GM12878 (cell line): ENCODE results near the gene CD38. TPM values are rescaled to one million over a fixed set of nuclear protein-coding genes. Genes with fewer than 3 reads are reported as not detected.
A peak's percentile ranks its signal among the peaks of the same experiment; 100 is the strongest.

Experiments
- CBX5 ChIP-seq: sonication (generic); IDR thresholded peaks from 2 replicates; pipeline ENCODE4 v1.6.1; 2016; ENCODE audit warnings: low read depth, moderate library complexity, mild to moderate bottlenecking, inconsistent platforms
- EGR1 ChIP-seq, 2 experiments: IDR thresholded peaks; 1 replicate in 1 of 2; 2 replicates in 1 of 2; pipeline ENCODE4 v1.6.1; 2011 to 2012; ENCODE audit warnings: low read depth in 2 of 2, low read length in 2 of 2, borderline replicate concordance in 1 of 2, mild to moderate bottlenecking in 1 of 2, moderate library complexity in 1 of 2
- FOS ChIP-seq: IDR thresholded peaks from 3 replicates; pipeline ENCODE4 v1.6.1; 2011; ENCODE audit warnings: borderline replicate concordance; ENCODE audit not compliant: insufficient read length; ENCODE audit errors: extremely low read depth
- IKZF2 ChIP-seq, 2 experiments: fragments of 450-650 bp; IDR thresholded peaks; 2 replicates each; pipeline ENCODE4 v1.6.1; 2017; ENCODE audit warnings: mild to moderate bottlenecking in 2 of 2, moderate library complexity in 2 of 2
- JUNB ChIP-seq: IDR thresholded peaks from 2 replicates; pipeline ENCODE4 v1.6.1; 2016; ENCODE audit warnings: antibody characterized with exemption, mild to moderate bottlenecking
- MYB ChIP-seq: fragments of 150-350 bp; IDR thresholded peaks from 2 replicates; pipeline ENCODE4 v1.6.1; 2014; ENCODE audit warnings: mild to moderate bottlenecking, low read depth, low read length, borderline replicate concordance
- NFYB ChIP-seq: IDR thresholded peaks from 2 replicates; pipeline ENCODE4 v1.6.1; 2011; ENCODE audit warnings: low read depth, mild to moderate bottlenecking, low read length, improper control_type of control experiment, moderate library complexity; ENCODE audit not compliant: insufficient read depth
- PAX8 ChIP-seq: fragments of 450-650 bp; IDR thresholded peaks from 2 replicates; pipeline ENCODE4 v1.6.1; 2017; ENCODE audit warnings: mild to moderate bottlenecking, moderate library complexity
- SIX5 ChIP-seq: IDR thresholded peaks from 2 replicates; pipeline ENCODE4 v1.6.1; 2011; ENCODE audit warnings: mild to moderate bottlenecking, low read depth, low read length, moderate library complexity; ENCODE audit not compliant: severe bottlenecking
- SMC3 ChIP-seq: IDR thresholded peaks from 2 replicates; pipeline ENCODE4 v1.6.1; 2011; ENCODE audit warnings: low read length, improper control_type of control experiment, borderline replicate concordance
- TAF1 ChIP-seq: IDR thresholded peaks from 2 replicates; pipeline ENCODE4 v1.6.1; 2011; ENCODE audit warnings: mild to moderate bottlenecking, low read depth, low read length, borderline replicate concordance
- WRNIP1 ChIP-seq: IDR thresholded peaks from 2 replicates; pipeline ENCODE4 v1.6.1; 2011; ENCODE audit warnings: low read depth, low read length, improper control_type of control experiment, borderline replicate concordance
- ZNF622 ChIP-seq: fragments of 450-650 bp; IDR thresholded peaks from 2 replicates; pipeline ENCODE4 v1.6.1; 2017; ENCODE audit warnings: mild to moderate bottlenecking, inconsistent platforms
- polyA plus RNA-seq, 11 experiments: library from polyadenylated mRNA; depleted of rRNA in 4 of 11; unstranded in 6 of 11; stranded (reverse) in 5 of 11; fragments of >200 nt; fragmentation: Nextera tagmentation in 4 of 11; fragmentation: Illumina TruSeq in 1 of 11; extraction: Ambion mirVana in 4 of 11; extraction: Trizol in 1 of 11; gene quantifications; 1 replicate in 1 of 11; 2 replicates in 10 of 11; pipeline versions ENCODE4 v1.2.1 to v1.2.3, GENCODE V29; 2011 to 2016; ENCODE audit warnings: inconsistent platforms in 2 of 11, missing spikeins in 2 of 11, low read depth in 1 of 11
- total RNA-seq, 4 experiments: library from RNA; depleted of rRNA in 3 of 4; stranded (reverse); fragments of >200 nt in 3 of 4; fragmentation: Illumina TruSeq in 1 of 4; extraction: Trizol in 1 of 4; gene quantifications; 2 replicates each; pipeline versions ENCODE4 v1.2.1 to v1.2.3, GENCODE V29; 2013 to 2021
- TF ChIP-seq, protein P1 (sequence below): fragments of 450-650 bp; formaldehyde crosslinking; IDR thresholded peaks from 2 replicates; pipeline ENCODE4 v1.4.0; 2020; ENCODE audit warnings: mild to moderate bottlenecking, moderate library complexity
- TF ChIP-seq, protein P2 (sequence below): fragments of 450-650 bp; IDR thresholded peaks from 2 replicates; pipeline ENCODE4 v1.6.1; 2018; ENCODE audit warnings: mild to moderate bottlenecking, low read depth, moderate library complexity; ENCODE audit not compliant: partially characterized antibody
- TF ChIP-seq, protein P3 (sequence below): IDR thresholded peaks from 2 replicates; pipeline ENCODE4 v1.6.1; 2011; ENCODE audit warnings: borderline replicate concordance, low read depth, mild to moderate bottlenecking, moderate library complexity, low read length; ENCODE audit not compliant: insufficient read depth, poor library complexity, severe bottlenecking
- TF ChIP-seq, protein P4 (sequence below): fragments of 450-650 bp; IDR thresholded peaks from 2 replicates; pipeline ENCODE4 v1.6.1; 2016; ENCODE audit warnings: mild to moderate bottlenecking, moderate library complexity, borderline replicate concordance

CD38 gene
- total and polyA plus RNA-seq, 10 of the 15 experiments (the other 5 are each of a cell fraction or from before 2014, with no cell fraction given): 3.5 to 39.8 (median 12.7) TPM

DNA sequence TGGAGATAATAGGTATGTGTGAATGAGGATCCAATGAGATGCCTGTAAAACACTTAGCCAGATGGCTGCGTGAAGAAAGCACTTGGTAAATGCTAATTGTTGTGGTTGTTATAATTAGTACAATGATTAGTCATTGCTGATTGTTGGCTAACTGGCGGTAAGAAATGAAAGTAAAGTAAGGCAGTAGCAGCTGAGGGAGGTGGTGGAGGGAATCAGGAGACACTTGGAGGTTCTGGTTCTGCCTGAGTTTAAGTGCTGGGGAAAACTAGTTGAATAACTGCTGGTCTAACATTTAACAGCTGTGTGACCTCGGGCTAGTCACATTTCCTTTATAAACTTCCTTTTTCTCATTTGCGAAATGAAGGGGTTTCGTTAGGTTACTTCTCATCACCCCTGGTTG lies 30.9 kb downstream of the CD38 start (continued):
- TF ChIP-seq, protein P1, sequence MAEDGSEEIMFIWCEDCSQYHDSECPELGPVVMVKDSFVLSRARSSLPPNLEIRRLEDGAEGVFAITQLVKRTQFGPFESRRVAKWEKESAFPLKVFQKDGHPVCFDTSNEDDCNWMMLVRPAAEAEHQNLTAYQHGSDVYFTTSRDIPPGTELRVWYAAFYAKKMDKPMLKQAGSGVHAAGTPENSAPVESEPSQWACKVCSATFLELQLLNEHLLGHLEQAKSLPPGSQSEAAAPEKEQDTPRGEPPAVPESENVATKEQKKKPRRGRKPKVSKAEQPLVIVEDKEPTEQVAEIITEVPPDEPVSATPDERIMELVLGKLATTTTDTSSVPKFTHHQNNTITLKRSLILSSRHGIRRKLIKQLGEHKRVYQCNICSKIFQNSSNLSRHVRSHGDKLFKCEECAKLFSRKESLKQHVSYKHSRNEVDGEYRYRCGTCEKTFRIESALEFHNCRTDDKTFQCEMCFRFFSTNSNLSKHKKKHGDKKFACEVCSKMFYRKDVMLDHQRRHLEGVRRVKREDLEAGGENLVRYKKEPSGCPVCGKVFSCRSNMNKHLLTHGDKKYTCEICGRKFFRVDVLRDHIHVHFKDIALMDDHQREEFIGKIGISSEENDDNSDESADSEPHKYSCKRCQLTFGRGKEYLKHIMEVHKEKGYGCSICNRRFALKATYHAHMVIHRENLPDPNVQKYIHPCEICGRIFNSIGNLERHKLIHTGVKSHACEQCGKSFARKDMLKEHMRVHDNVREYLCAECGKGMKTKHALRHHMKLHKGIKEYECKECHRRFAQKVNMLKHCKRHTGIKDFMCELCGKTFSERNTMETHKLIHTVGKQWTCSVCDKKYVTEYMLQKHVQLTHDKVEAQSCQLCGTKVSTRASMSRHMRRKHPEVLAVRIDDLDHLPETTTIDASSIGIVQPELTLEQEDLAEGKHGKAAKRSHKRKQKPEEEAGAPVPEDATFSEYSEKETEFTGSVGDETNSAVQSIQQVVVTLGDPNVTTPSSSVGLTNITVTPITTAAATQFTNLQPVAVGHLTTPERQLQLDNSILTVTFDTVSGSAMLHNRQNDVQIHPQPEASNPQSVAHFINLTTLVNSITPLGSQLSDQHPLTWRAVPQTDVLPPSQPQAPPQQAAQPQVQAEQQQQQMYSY (CRISPR knock-in tag): no peak
- TF ChIP-seq JUNB (0 out of 2 replicates have a peak, but pooled peaks have one; percentile 20), FOS (no peak), EGR1 (IDR thresholded peaks at IDR 0.05; ENCODE audit: borderline replicate concordance in 1 of 2, low read depth in 2 of 2, low read length in 2 of 2) (no peak), NFYB (no peak), WRNIP1 (no peak), CBX5 (no peak), IKZF2 (IDR thresholded peaks at IDR 0.05) (peak; percentile 85 to 89), ZNF622 (no peak), SIX5 (no peak), TAF1 (no peak), PAX8 (no peak), SMC3 (no peak), MYB (no peak)
- TF ChIP-seq, protein P2, sequence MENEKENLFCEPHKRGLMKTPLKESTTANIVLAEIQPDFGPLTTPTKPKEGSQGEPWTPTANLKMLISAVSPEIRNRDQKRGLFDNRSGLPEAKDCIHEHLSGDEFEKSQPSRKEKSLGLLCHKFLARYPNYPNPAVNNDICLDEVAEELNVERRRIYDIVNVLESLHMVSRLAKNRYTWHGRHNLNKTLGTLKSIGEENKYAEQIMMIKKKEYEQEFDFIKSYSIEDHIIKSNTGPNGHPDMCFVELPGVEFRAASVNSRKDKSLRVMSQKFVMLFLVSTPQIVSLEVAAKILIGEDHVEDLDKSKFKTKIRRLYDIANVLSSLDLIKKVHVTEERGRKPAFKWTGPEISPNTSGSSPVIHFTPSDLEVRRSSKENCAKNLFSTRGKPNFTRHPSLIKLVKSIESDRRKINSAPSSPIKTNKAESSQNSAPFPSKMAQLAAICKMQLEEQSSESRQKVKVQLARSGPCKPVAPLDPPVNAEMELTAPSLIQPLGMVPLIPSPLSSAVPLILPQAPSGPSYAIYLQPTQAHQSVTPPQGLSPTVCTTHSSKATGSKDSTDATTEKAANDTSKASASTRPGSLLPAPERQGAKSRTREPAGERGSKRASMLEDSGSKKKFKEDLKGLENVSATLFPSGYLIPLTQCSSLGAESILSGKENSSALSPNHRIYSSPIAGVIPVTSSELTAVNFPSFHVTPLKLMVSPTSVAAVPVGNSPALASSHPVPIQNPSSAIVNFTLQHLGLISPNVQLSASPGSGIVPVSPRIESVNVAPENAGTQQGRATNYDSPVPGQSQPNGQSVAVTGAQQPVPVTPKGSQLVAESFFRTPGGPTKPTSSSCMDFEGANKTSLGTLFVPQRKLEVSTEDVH: no peak
- TF ChIP-seq, protein P3, sequence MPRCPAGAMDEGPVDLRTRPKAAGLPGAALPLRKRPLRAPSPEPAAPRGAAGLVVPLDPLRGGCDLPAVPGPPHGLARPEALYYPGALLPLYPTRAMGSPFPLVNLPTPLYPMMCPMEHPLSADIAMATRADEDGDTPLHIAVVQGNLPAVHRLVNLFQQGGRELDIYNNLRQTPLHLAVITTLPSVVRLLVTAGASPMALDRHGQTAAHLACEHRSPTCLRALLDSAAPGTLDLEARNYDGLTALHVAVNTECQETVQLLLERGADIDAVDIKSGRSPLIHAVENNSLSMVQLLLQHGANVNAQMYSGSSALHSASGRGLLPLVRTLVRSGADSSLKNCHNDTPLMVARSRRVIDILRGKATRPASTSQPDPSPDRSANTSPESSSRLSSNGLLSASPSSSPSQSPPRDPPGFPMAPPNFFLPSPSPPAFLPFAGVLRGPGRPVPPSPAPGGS: no peak
- TF ChIP-seq, protein P4, sequence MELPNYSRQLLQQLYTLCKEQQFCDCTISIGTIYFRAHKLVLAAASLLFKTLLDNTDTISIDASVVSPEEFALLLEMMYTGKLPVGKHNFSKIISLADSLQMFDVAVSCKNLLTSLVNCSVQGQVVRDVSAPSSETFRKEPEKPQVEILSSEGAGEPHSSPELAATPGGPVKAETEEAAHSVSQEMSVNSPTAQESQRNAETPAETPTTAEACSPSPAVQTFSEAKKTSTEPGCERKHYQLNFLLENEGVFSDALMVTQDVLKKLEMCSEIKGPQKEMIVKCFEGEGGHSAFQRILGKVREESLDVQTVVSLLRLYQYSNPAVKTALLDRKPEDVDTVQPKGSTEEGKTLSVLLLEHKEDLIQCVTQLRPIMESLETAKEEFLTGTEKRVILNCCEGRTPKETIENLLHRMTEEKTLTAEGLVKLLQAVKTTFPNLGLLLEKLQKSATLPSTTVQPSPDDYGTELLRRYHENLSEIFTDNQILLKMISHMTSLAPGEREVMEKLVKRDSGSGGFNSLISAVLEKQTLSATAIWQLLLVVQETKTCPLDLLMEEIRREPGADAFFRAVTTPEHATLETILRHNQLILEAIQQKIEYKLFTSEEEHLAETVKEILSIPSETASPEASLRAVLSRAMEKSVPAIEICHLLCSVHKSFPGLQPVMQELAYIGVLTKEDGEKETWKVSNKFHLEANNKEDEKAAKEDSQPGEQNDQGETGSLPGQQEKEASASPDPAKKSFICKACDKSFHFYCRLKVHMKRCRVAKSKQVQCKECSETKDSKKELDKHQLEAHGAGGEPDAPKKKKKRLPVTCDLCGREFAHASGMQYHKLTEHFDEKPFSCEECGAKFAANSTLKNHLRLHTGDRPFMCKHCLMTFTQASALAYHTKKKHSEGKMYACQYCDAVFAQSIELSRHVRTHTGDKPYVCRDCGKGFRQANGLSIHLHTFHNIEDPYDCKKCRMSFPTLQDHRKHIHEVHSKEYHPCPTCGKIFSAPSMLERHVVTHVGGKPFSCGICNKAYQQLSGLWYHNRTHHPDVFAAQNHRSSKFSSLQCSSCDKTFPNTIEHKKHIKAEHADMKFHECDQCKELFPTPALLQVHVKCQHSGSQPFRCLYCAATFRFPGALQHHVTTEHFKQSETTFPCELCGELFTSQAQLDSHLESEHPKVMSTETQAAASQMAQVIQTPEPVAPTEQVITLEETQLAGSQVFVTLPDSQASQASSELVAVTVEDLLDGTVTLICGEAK: no peak
